Body of pancreas (tissue), 4 donors: Measurements from ENCODE around the gene CERT1. TPM values are rescaled to one million over a fixed set of nuclear protein-coding genes. Genes with fewer than 3 reads are reported as not detected.

Experiments used
- ATAC-seq: fragments of 150-250 bp; one replicate; pipeline ENCODE4 v1.9.1; 2016
- DNase-seq, 4 donors: peaks; one replicate each; pipeline ENCODE4 v3.0.0-alpha.2; 2019
- H3K27ac ChIP-seq, 4 donors: fragments of 200-600 bp; sonication (generic); 1 replicate in 3 of 4; 2 replicates in 1 of 4; pipeline versions ENCODE4 v1.5.1 to v1.6.1; 2016 to 2019; ENCODE audit warnings: mild to moderate bottlenecking in 1 of 4, mixed read lengths in 1 of 4, moderate library complexity in 1 of 4
- H3K27me3 ChIP-seq, 2 donors: fragments of 200-600 bp; sonication (generic); one replicate each; pipeline ENCODE4 v1.6.0; 2016; ENCODE audit warnings: mild to moderate bottlenecking in 1 of 2
- H3K36me3 ChIP-seq, 2 donors: fragments of 200-600 bp; sonication (generic); replicated peaks in 1 of 2; 2 replicates each; pipeline ENCODE4 v1.5.1; 2016; ENCODE audit warnings: low read depth in 2 of 2; ENCODE audit not compliant: insufficient read depth in 1 of 2
- H3K4me1 ChIP-seq: fragments of 200-600 bp; sonication (generic); one replicate; pipeline ENCODE4 v1.6.0; 2016
- H3K4me3 ChIP-seq, 2 donors: fragments of 200-600 bp; sonication (generic); 1 replicate in 1 of 2; 2 replicates in 1 of 2; pipeline ENCODE4 v1.5.1; 2016 to 2019
- H3K9me3 ChIP-seq, 3 donors: fragments of 200-600 bp; sonication (generic); 1 replicate in 2 of 3; 2 replicates in 1 of 3; pipeline ENCODE4 v1.5.1; 2016
- CTCF ChIP-seq, 7 experiments: fragments of 450-650 bp in 4 of 7; fragments of 200-600 bp in 3 of 7; sonication (generic) in 3 of 7; IDR thresholded peaks; one replicate each; pipeline ENCODE4 v1.5.1; 2016 to 2019; ENCODE audit warnings: antibody characterized with exemption in 7 of 7
- POLR2A ChIP-seq, 3 donors: fragments of 450-650 bp; IDR thresholded peaks; one replicate each; pipeline ENCODE4 v1.6.1; 2016; ENCODE audit warnings: antibody characterized with exemption in 3 of 3, mild to moderate bottlenecking in 2 of 3
- WGBS, 2 donors: methylation state at CpG; one replicate each; pipeline ENCODE4 v1.1.5; 2017; 5-methylcytosine and 5-hydroxymethylcytosine counted together
- intact Hi-C: fragments of 100-400 bp; cut with DNase I; formaldehyde crosslinking; loops from one replicate; pipeline ENCODE4 v1.15.1; 2023
- total RNA-seq, 2 donors: library from RNA; depleted of rRNA; stranded (reverse); fragments of >200 nt; gene quantifications; one replicate each; pipeline ENCODE4 v1.1.0, GENCODE V29; 2016

The CERT1 gene
- total RNA-seq, 2 donors from 2014 or later: 17.8 to 19.5 TPM

GRCh38 chr5:75340714-75341478, 170.5 kb downstream of the CERT1 start:
- no peaks in the 10 kb centered on the region for H3K27me3 ChIP-seq
- 62 to 65% methylated on average over 3 of the region's 3 CpGs for WGBS, 2 donors
- ATAC-seq: no peak
- peaks cover 26% of the 10 kb centered on the region for H3K4me1 ChIP-seq
- no peaks in the 10 kb centered on the region for H3K36me3 ChIP-seq
- H3K9me3 ChIP-seq: no peaks in the 10 kb centered on the region
- H3K4me3 ChIP-seq: no peak overlapping the region
- no peak for DNase-seq
- TF ChIP-seq POLR2A (IDR thresholded peaks at IDR 0.05) (no peak), CTCF (IDR thresholded peaks at IDR 0.05) (no peak)
- intact Hi-C loops: no loop called here
- no peak overlapping the region for H3K27ac ChIP-seq

GRCh38 chr5:75338408-75338807, 173.0 kb downstream of the CERT1 start:
- H3K27ac ChIP-seq: no peak overlapping the region
- no peak for TF ChIP-seq CTCF (IDR thresholded peaks at IDR 0.05)
- TF ChIP-seq POLR2A (IDR thresholded peaks at IDR 0.05): no peak
- DNase-seq: no peak
- intact Hi-C loops: loop anchor here (10.0 kb wide), 1 partner anchor 424 kb away; no protein-coding TSS in a partner anchor
- H3K4me3 ChIP-seq: no peak overlapping the region
- no peaks in the 10 kb centered on the region for H3K9me3 ChIP-seq
- H3K4me1 ChIP-seq: peaks cover 27% of the 10 kb centered on the region
- H3K27me3 ChIP-seq: no peaks in the 10 kb centered on the region
- WGBS, 2 donors: 40 to 43% methylated on average over 2 of the region's 2 CpGs
- no peak for ATAC-seq
- H3K36me3 ChIP-seq: no peaks in the 10 kb centered on the region

- 0 to 1% methylated on average over 14 to 50 of the region's 50 CpGs for WGBS, 2 donors
- no peak for TF ChIP-seq CTCF (IDR thresholded peaks at IDR 0.05)
- no peak for TF ChIP-seq POLR2A (IDR thresholded peaks at IDR 0.05)
- DNase-seq: no peak
- H3K27ac ChIP-seq: peak overlapping the region; percentile 85 to 96 (median 94)
- H3K4me3 ChIP-seq: peak overlapping the region; percentile 83 to 100
- no peaks in the 10 kb centered on the region for H3K36me3 ChIP-seq
- H3K27me3 ChIP-seq: no peaks in the 10 kb centered on the region
- H3K4me1 ChIP-seq: peaks cover 27% of the 10 kb centered on the region
- no peaks in the 10 kb centered on the region for H3K9me3 ChIP-seq
- ATAC-seq: peak; percentile 3
- intact Hi-C loops: loop anchor here (10.0 kb wide), 1 partner anchor 423 kb away; no protein-coding TSS in a partner anchor
Observed at GRCh38 chr5:75337366-75338021, 173.9 kb downstream of the CERT1 start.

GRCh38 chr5:75336615-75337336, 174.7 kb downstream of the CERT1 start, which contains the start of gene HMGCR:
Gene HMGCR, plus strand, starts transcription at chr5:75337220. Its CDS starts 5,386 bp downstream, at chr5:75342606.
- H3K9me3 ChIP-seq: no peaks in the 10 kb centered on the region
- intact Hi-C loops: loop anchor here (10.0 kb wide), 1 partner anchor 422 kb away; no protein-coding TSS in a partner anchor
- no peaks in the 10 kb centered on the region for H3K27me3 ChIP-seq
- DNase-seq (peak; percentile 98 to 99 (median 98)), ATAC-seq (peak; percentile 97)
- peak in 2 of 7 experiments; percentile 29 to 44 for TF ChIP-seq CTCF (IDR thresholded peaks at IDR 0.05)
- TF ChIP-seq POLR2A (IDR thresholded peaks at IDR 0.05): peak; percentile 59 to 90 (median 88)
- H3K27ac ChIP-seq: peak within 1 kb of the TSS; percentile 85 to 96 (median 94)
- 0% methylated on average over 33 to 56 of the region's 56 CpGs for WGBS, 2 donors
- peak within 1 kb of the TSS; percentile 83 to 100 for H3K4me3 ChIP-seq
- H3K4me1 ChIP-seq: peaks cover 20% of the 10 kb centered on the region
- H3K36me3 ChIP-seq: no peaks in the 10 kb centered on the region
